H9 (cell line): Measurements from ENCODE around the gene CYFIP1. TPM values are rescaled to one million over a fixed set of nuclear protein-coding genes. Genes with fewer than 3 reads are reported as not detected.

Source experiments
- DNase-seq: peaks from one replicate; pipeline ENCODE4 v3.0.0-alpha.2; 2017
- H2AFZ ChIP-seq: one replicate; pipeline ENCODE4 v1.6.1; 2013; ENCODE audit warnings: mild to moderate bottlenecking, low read length, control low read depth, moderate library complexity
- H2AK5ac ChIP-seq: 2 replicates; pipeline ENCODE4 v1.6.1; 2013; ENCODE audit warnings: low read length, control low read depth, mixed read lengths; ENCODE audit not compliant: insufficient read length
- H2BK120ac ChIP-seq: one replicate; pipeline ENCODE4 v1.6.1; 2013; ENCODE audit warnings: low read depth, mild to moderate bottlenecking, low read length, control low read depth, inconsistent platforms; ENCODE audit not compliant: poor library complexity, severe bottlenecking
- H2BK12ac ChIP-seq: 2 replicates; pipeline ENCODE4 v1.6.1; 2013; ENCODE audit warnings: low read length, control low read depth, mixed read lengths, low read depth; ENCODE audit not compliant: insufficient read length
- H2BK15ac ChIP-seq: 2 replicates; pipeline ENCODE4 v1.6.1; 2013; ENCODE audit warnings: low read depth, low read length, control low read depth
- H2BK20ac ChIP-seq: one replicate; pipeline ENCODE4 v1.6.1; 2013; ENCODE audit warnings: low read depth, mild to moderate bottlenecking, low read length, control low read depth, inconsistent platforms; ENCODE audit not compliant: poor library complexity, severe bottlenecking
- H2BK5ac ChIP-seq: 2 replicates; pipeline ENCODE4 v1.6.1; 2013; ENCODE audit warnings: low read length, control low read depth, mixed read lengths; ENCODE audit not compliant: insufficient read length
- H3K14ac ChIP-seq: 2 replicates; pipeline ENCODE4 v1.6.1; 2013; ENCODE audit warnings: low read length, control low read depth; ENCODE audit not compliant: insufficient read depth
- H3K18ac ChIP-seq: 2 replicates; pipeline ENCODE4 v1.6.1; 2013; ENCODE audit warnings: low read depth, mild to moderate bottlenecking, mixed read lengths, low read length, control low read depth; ENCODE audit not compliant: insufficient read length
- H3K23ac ChIP-seq: 2 replicates; pipeline ENCODE4 v1.6.1; 2013; ENCODE audit warnings: low read length, control low read depth, mixed read lengths, low read depth; ENCODE audit not compliant: insufficient read length
- H3K23me2 ChIP-seq: 2 replicates; pipeline ENCODE4 v1.6.1; 2013; ENCODE audit warnings: low read depth, mild to moderate bottlenecking, mixed read lengths, low read length, control low read depth; ENCODE audit not compliant: insufficient read length, poor library complexity, severe bottlenecking
- H3K27ac ChIP-seq: 2 replicates; pipeline ENCODE4 v1.5.1; 2013; ENCODE audit warnings: low read length, control low read depth, mixed read lengths, low read depth; ENCODE audit not compliant: insufficient read length
- H3K27me3 ChIP-seq: 2 replicates; pipeline ENCODE4 v1.6.1; 2013; ENCODE audit warnings: low read length, control low read depth, inconsistent platforms; ENCODE audit not compliant: insufficient read depth
- H3K4ac ChIP-seq: 2 replicates; pipeline ENCODE4 v1.6.1; 2013; ENCODE audit warnings: low read depth, mild to moderate bottlenecking, control low read depth, inconsistent platforms, low read length, moderate library complexity
- H3K4me1 ChIP-seq: 2 replicates; pipeline ENCODE4 v1.6.1; 2013; ENCODE audit warnings: low read length, control low read depth, inconsistent platforms; ENCODE audit not compliant: insufficient read depth
- H3K4me2 ChIP-seq: 2 replicates; pipeline ENCODE4 v1.6.1; 2013; ENCODE audit warnings: low read length, control low read depth, mixed read lengths; ENCODE audit not compliant: insufficient read length, insufficient read depth
- H3K56ac ChIP-seq: 2 replicates; pipeline ENCODE4 v1.6.1; 2013; ENCODE audit warnings: low read depth, mild to moderate bottlenecking, mixed read lengths, low read length, control low read depth; ENCODE audit not compliant: insufficient read length
- H3K79me1 ChIP-seq: 2 replicates; pipeline ENCODE4 v1.6.1; 2013; ENCODE audit warnings: low read depth, mild to moderate bottlenecking, moderate library complexity, low read length, control low read depth, inconsistent platforms; ENCODE audit not compliant: insufficient read depth, poor library complexity, severe bottlenecking
- H3K79me2 ChIP-seq: 2 replicates; pipeline ENCODE4 v1.6.1; 2013; ENCODE audit warnings: low read length, control low read depth, inconsistent platforms; ENCODE audit not compliant: insufficient read depth
- H3K9ac ChIP-seq: 2 replicates; pipeline ENCODE4 v1.6.1; 2013; ENCODE audit warnings: low read length, control low read depth, mixed read lengths; ENCODE audit not compliant: insufficient read length; ENCODE audit errors: extremely low read depth
- H3K9me3 ChIP-seq: one replicate; pipeline ENCODE4 v1.6.1; 2013; ENCODE audit warnings: low read depth, low read length, inconsistent platforms; ENCODE audit not compliant: control insufficient read depth
- H3T11ph ChIP-seq: one replicate; pipeline ENCODE4 v1.6.1; 2013; ENCODE audit warnings: mild to moderate bottlenecking, low read length, control low read depth, inconsistent platforms
- H4K20me1 ChIP-seq: one replicate; pipeline ENCODE4 v1.6.1; 2013; ENCODE audit not compliant: control insufficient read depth, insufficient read length, insufficient read depth
- H4K5ac ChIP-seq: 2 replicates; pipeline ENCODE4 v1.6.1; 2013; ENCODE audit warnings: low read depth, mild to moderate bottlenecking, mixed read lengths, low read length, control low read depth; ENCODE audit not compliant: insufficient read length
- H4K8ac ChIP-seq: replicated peaks from 2 replicates; pipeline ENCODE4 v1.6.1; 2013; ENCODE audit warnings: low read length, control low read depth, mixed read lengths, low read depth; ENCODE audit not compliant: insufficient read length
- H4K91ac ChIP-seq: 2 replicates; pipeline ENCODE4 v1.6.1; 2013; ENCODE audit warnings: low read depth, mild to moderate bottlenecking, moderate library complexity, mixed read lengths, low read length, control low read depth; ENCODE audit not compliant: insufficient read length
- H3K27ac Mint-ChIP-seq, 3 experiments: 2 replicates in 2 of 3; 3 replicates in 1 of 3; pipeline ENCODE4 v1.8.0; 2020 to 2021; ENCODE audit warnings: mixed read lengths in 3 of 3, mild to moderate bottlenecking in 1 of 3, moderate library complexity in 1 of 3
- H3K27me3 Mint-ChIP-seq: 2 replicates; pipeline ENCODE4 v1.8.0; 2021; ENCODE audit warnings: low read depth, mild to moderate bottlenecking, moderate library complexity, mixed read lengths
- H3K36me3 Mint-ChIP-seq, 3 experiments: 2 replicates in 2 of 3; 3 replicates in 1 of 3; pipeline ENCODE4 v1.8.0; 2020 to 2021; ENCODE audit warnings: low read depth in 3 of 3, mixed read lengths in 3 of 3; ENCODE audit not compliant: insufficient read depth in 1 of 3
- H3K4me1 Mint-ChIP-seq, 2 experiments: 2 replicates each; pipeline ENCODE4 v1.8.0; 2020; ENCODE audit warnings: mixed read lengths in 2 of 2
- H3K4me3 Mint-ChIP-seq, 2 experiments: 2 replicates in 1 of 2; 3 replicates in 1 of 2; pipeline ENCODE4 v1.8.0; 2020 to 2021; ENCODE audit warnings: mild to moderate bottlenecking in 2 of 2, mixed read lengths in 2 of 2, moderate library complexity in 1 of 2
- H3K9me3 Mint-ChIP-seq, 2 experiments: 2 replicates in 1 of 2; 3 replicates in 1 of 2; pipeline ENCODE4 v1.8.0; 2020; ENCODE audit warnings: mild to moderate bottlenecking in 2 of 2, mixed read lengths in 2 of 2, moderate library complexity in 1 of 2
- CTCF ChIP-seq: fragments of 200-600 bp; sonication (generic); conservative IDR thresholded peaks from 3 replicates; pipeline ENCODE4 v1.8.0; 2021; ENCODE audit warnings: antibody characterized with exemption, mild to moderate bottlenecking
- WGBS: extraction: QIAGEN DNeasy Blood & Tissue Kit; methylation state at CpG from one replicate; pipeline ENCODE4 v1.1.7; 2013; ENCODE audit warnings: missing lambda C conversion rate, low lambda C conversion rate, mixed read lengths; ENCODE audit not compliant: insufficient read length; ENCODE audit errors: extremely low coverage; 5-methylcytosine and 5-hydroxymethylcytosine counted together
- total RNA-seq: library from RNA; stranded (reverse); gene quantifications from 2 replicates; pipeline ENCODE4 v1.2.1, GENCODE V29; 2021

CYFIP1 gene
- total RNA-seq, 1 experiment from 2014 or later = 71.2 TPM

GRCh38 chr15:22973987-22974386, 6.2 kb downstream of the CYFIP1 start:
- Mint-ChIP-seq H3K4me3 (no peak overlapping the region), H3K27me3 (peaks cover 17% of the 10 kb centered on the region), H3K36me3 (peaks cover 0 to 10% (median 3%) of the 10 kb centered on the region in 3 experiments; a peak in 4 of 7 replicates), H3K9me3 (peaks cover 0 to 2% of the 10 kb centered on the region in 2 experiments; a peak in 2 of 5 replicates), H3K4me1 (peaks cover 13 to 16% of the 10 kb centered on the region in 2 experiments), H3K27ac (no peak overlapping the region)
- Histone ChIP-seq H2BK5ac (no peak overlapping the region), H4K20me1 (no peaks in the 10 kb centered on the region), H2AFZ (no peak overlapping the region), H3K14ac (no peak overlapping the region), H2BK12ac (no peak overlapping the region), H3K27me3 (peaks cover 5% of the 10 kb centered on the region; the same call in 1 of the 2 replicates), H3K9me3 (no peaks in the 10 kb centered on the region), H4K5ac (no peak overlapping the region), H2BK120ac (no peak overlapping the region), H2AK5ac (no peak overlapping the region), H3K56ac (no peak overlapping the region), H2BK15ac (no peak overlapping the region), H3K9ac (no peak overlapping the region), H3K27ac (no peak overlapping the region), H3T11ph (no peak overlapping the region), H3K23me2 (peaks cover 3% of the 10 kb centered on the region), H3K4me2 (no peak overlapping the region), H3K4ac (no peak overlapping the region), H2BK20ac (no peak overlapping the region), H3K4me1 (peaks cover 5% of the 10 kb centered on the region; the same call in 1 of the 2 replicates), H3K79me2 (peaks cover 4% of the 10 kb centered on the region; the same call in 1 of the 2 replicates), H4K91ac (no peak overlapping the region), H3K23ac (no peak overlapping the region), H4K8ac (no peak overlapping the region), H3K18ac (no peak overlapping the region), H3K79me1 (peaks cover 17% of the 10 kb centered on the region)
- DNase-seq = no peak
- WGBS = no CpG with 5 or more reads among the region's 4 CpGs
- TF ChIP-seq CTCF = no peak
